ENCODE measurements around the gene PTPRE.

DNA sequence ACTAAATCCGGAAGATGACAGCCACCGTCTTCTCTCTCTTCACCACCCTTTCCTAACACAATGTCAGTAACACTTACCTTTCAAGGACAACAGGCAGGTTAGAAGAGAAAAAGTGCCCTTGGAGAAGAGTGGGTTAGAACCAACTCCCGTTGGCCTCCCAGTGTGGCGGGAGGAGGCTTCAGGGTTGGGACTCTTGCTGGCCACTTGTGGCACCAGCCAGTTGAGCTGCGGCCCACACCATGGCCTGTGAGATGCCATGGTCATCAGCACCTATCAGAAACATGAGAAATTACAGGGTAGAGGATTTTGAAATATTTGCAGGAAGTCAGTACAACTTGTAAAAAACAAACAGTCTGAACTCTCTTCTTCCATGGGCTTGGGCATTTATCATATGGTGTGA, 125.6 kb downstream of the PTPRE start:
- TF ChIP-seq GATA3 (IDR thresholded peaks at IDR 0.05; ENCODE audit: low read depth, low read length) (no peak), GATA2 (IDR thresholded peaks at IDR 0.05; ENCODE audit: low read depth, low read length) (no peak)

All from SH-SY5Y (cell line).